Heart left ventricle (tissue), 13 donors: ENCODE measurements around the gene HTR7.

Experiments used
- POLR2A ChIP-seq, 2 donors: fragments of 450-650 bp; IDR thresholded peaks; one replicate each; pipeline ENCODE4 v1.6.1; 2017; ENCODE audit warnings: antibody characterized with exemption in 2 of 2, mild to moderate bottlenecking in 2 of 2, moderate library complexity in 2 of 2
- TF ChIP-seq, protein P1 (sequence below), 12 donors: fragments of 200-600 bp; sonication (generic) in 4 of 12; IDR thresholded peaks; one replicate each; pipeline versions ENCODE4 v1.5.0 to v1.8.0; 2018 to 2022; ENCODE audit warnings: antibody characterized with exemption in 12 of 12, mild to moderate bottlenecking in 5 of 12
- donor health status: ischemic (EF 13 %, LVEDD 7.1; RV severe dilation, severe dysfunction).
- donor health status: DM: no; HTN: yes; CAD: no.
- donor health status: DM: no; HTN: no; CAD: no.
- donor health status: ischemic (EF 25% LVEDD 6.9; RV normal size, moderate dysfunction).
- donor health status: ischemic (EF 25% LVEDD 5.7; RV mildly dilated, moderate dysfunction).
- donor health status: ischemic (EF 35%, LVEDD 5.7; RV mildly dilated, moderate dysfunction).
- donor health status: nonischemic (EF 11% LVEDD 7.7; RV severe dilation, severe dysfunction).
- donor health status: DM: yes; HTN: yes; CAD: no.
- donor health status: PGD.
- donor health status: ischemic (EF 29% LVEDD 5.4; RV normal size, mild dysfunction).
- donor health status: nonischemic (EF 23%, LVEDD 6.1; RV moderate dilation, normal function).

GRCh38 chr10:90784771-90785170, 73.1 kb downstream of the HTR7 start:
- TF ChIP-seq, protein P1, sequence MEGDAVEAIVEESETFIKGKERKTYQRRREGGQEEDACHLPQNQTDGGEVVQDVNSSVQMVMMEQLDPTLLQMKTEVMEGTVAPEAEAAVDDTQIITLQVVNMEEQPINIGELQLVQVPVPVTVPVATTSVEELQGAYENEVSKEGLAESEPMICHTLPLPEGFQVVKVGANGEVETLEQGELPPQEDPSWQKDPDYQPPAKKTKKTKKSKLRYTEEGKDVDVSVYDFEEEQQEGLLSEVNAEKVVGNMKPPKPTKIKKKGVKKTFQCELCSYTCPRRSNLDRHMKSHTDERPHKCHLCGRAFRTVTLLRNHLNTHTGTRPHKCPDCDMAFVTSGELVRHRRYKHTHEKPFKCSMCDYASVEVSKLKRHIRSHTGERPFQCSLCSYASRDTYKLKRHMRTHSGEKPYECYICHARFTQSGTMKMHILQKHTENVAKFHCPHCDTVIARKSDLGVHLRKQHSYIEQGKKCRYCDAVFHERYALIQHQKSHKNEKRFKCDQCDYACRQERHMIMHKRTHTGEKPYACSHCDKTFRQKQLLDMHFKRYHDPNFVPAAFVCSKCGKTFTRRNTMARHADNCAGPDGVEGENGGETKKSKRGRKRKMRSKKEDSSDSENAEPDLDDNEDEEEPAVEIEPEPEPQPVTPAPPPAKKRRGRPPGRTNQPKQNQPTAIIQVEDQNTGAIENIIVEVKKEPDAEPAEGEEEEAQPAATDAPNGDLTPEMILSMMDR (IDR thresholded peaks at IDR 0.05) = no peak
- TF ChIP-seq POLR2A (IDR thresholded peaks at IDR 0.05) = no peak
